Coronary artery (tissue), 2 donors: ENCODE measurements around the gene ITGA2.

Experiments
- DNase-seq: peaks from one replicate; pipeline ENCODE4 v3.0.0-alpha.2; 2017; ENCODE audit warnings: low spot score
- H3K27ac ChIP-seq, 2 donors: fragments of 200-600 bp; sonication (generic); one replicate each; pipeline ENCODE4 v1.5.1; 2016 to 2019
- H3K4me3 ChIP-seq: fragments of 200-600 bp; sonication (generic); 2 replicates; pipeline ENCODE4 v1.5.1; 2016; ENCODE audit warnings: mild to moderate bottlenecking, moderate library complexity
- TF ChIP-seq, protein P1 (sequence below): fragments of 200-600 bp; sonication (generic); IDR thresholded peaks from one replicate; pipeline ENCODE4 v1.5.1; 2019; ENCODE audit warnings: antibody characterized with exemption

Gene ITGA2

DNA sequence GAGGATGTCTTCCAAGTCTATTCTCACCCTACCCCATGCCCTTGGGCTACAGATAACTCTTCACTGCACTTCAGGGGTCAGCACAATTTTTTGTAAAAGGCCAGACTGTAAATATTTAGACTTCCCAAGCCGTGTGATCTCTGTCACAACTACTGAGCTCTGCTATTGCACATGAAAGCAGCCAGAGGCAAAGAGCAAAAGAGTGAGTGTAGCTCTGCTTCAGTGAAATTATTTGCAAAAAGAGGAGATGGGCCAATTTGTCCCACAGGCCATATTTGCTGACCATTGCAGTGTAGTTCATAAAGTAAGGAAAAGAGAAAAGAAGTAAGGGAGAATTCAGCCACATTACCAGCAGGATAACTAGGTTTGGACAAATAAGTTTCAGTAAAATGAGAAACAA, 127.4 kb downstream of the ITGA2 start:
- H3K27ac ChIP-seq: no peak overlapping the region
- no peak overlapping the region for H3K4me3 ChIP-seq
- no peak for DNase-seq
- TF ChIP-seq, protein P1, sequence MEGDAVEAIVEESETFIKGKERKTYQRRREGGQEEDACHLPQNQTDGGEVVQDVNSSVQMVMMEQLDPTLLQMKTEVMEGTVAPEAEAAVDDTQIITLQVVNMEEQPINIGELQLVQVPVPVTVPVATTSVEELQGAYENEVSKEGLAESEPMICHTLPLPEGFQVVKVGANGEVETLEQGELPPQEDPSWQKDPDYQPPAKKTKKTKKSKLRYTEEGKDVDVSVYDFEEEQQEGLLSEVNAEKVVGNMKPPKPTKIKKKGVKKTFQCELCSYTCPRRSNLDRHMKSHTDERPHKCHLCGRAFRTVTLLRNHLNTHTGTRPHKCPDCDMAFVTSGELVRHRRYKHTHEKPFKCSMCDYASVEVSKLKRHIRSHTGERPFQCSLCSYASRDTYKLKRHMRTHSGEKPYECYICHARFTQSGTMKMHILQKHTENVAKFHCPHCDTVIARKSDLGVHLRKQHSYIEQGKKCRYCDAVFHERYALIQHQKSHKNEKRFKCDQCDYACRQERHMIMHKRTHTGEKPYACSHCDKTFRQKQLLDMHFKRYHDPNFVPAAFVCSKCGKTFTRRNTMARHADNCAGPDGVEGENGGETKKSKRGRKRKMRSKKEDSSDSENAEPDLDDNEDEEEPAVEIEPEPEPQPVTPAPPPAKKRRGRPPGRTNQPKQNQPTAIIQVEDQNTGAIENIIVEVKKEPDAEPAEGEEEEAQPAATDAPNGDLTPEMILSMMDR: no peak

DNA sequence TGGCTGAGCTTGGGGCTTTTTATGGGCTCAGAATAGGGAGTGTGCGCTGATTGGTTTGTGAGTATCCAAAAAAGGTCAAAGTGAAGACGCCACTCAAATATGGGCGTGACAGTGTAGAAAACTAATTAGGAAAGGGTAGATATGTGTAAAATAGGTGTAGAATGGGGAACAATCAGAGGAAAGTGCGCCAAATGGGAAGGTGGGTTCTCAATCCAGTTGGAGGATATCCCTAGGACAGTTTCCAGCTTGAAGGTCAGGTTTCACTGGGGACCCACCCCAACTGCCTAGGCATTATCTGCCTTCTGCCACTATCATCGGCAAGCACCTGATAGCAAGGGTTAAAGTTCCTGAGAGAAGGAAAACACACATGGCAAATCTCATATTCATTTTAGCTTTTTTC, 129.7 kb downstream of the ITGA2 start:
- Histone ChIP-seq H3K27ac (no peak overlapping the region), H3K4me3 (no peak overlapping the region)
- TF ChIP-seq, protein P1: no peak
- DNase-seq: no peak

DNA sequence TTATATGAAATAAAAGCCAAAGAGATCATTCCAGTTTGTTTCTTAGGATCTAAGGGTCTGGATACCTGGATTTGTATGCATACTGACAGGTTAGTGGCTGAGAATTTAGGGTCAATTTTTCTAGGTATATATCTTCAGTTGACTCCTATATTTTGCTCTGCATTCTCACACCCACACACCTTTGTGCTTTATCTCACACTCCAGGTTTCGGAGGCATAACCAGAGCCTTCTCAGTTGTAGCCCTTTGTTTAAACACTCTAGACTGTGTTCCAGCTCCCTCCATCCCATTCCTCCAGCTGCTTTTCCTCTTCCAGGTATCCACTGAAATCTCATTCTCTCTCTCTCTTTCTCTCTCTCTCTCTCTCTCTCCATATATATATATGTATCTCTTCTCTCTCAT, 131.0 kb downstream of the ITGA2 start:
- TF ChIP-seq, protein P1: no peak
- DNase-seq: no peak
- Histone ChIP-seq H3K27ac (no peak overlapping the region), H3K4me3 (no peak overlapping the region)

DNA sequence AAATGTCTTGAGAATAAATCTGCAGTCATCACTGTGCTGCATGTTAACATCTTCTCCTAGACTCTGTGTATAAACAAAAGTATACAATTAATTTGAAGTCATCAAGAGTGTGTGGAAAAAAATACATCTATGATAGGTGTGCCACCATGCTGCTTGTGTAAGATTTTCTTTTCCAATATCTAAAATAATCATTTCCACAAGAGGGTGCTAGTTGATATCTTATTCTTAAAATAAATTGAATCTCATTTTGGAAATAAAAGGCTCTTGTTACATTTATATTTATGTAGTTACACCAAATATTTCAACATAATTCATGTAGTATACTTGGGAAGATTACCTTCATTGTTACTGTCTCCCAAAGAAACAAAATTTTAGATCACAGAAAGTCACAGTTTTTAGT, 134.6 kb downstream of the ITGA2 start:
- DNase-seq: no peak

DNA sequence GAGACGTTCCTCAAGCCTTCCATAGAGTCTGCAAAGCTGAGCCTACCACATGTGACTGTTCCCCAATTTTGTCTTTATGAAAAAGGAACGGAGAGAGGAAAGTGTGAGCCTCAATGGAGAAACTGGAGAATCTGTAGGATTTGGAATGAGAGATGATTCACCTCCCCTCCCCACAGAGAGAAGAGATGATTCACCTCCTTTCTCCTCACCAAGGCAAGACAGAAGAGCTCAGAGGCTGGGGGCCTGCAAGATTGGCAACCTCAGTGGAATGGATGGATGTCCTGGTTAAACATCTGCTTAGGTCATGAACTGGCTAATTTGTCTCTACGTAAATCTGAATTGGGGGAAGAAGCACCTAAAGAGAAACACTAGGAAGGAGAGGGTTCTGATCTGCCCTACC, 137.4 kb downstream of the ITGA2 start:
- TF ChIP-seq, protein P1: no peak
- Histone ChIP-seq H3K27ac (no peak overlapping the region), H3K4me3 (no peak overlapping the region)
- DNase-seq: no peak

More for the DNA sequence above, 134.6 kb downstream of the ITGA2 start:
- H3K4me3 ChIP-seq: no peak overlapping the region
- H3K27ac ChIP-seq: no peak overlapping the region
- TF ChIP-seq, protein P1: no peak

DNA sequence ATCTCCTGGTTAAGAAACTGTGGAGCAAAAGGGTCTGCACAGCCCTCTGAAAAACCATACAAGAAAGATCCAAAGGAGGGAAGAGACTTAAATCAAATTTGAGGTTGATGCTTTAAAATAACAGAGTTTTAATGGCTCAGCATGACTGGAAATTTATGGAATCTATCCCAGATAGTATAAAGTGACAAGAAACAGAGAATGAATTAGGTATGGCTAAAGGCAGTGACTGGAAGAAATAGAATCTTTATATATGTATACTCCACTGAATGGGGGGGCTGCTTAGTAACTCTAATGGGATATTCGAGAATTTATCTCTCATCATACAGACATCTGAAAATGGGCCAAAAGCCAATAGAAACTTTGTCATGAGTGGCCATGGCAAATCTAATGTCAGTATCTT, 138.0 kb downstream of the ITGA2 start:
- Histone ChIP-seq H3K27ac (no peak overlapping the region), H3K4me3 (no peak overlapping the region)
- DNase-seq: no peak
- TF ChIP-seq, protein P1: no peak

DNA sequence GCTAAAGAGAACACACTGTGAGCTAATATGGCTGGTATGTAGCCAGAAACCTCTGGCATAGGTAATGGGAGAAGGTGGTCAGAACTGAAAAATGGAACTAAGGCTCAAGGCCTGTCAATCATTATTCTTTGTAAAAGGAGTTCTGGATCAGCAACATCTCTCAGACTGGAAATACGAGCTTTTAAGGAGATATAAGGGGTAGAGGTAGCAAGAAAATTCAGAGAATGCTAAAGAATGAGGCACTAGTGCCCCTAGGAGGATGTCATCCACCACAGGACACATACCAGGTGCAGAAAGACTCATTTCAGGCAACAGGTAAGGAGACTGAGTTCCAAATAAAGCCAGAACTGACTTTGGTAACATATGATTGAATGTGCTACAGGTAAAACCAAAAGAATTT, 139.3 kb downstream of the ITGA2 start:
- Histone ChIP-seq H3K4me3 (no peak overlapping the region), H3K27ac (no peak overlapping the region)
- DNase-seq: no peak
- TF ChIP-seq, protein P1: no peak
